Fibroblast of skin of back (primary cell): ENCODE results near the gene SLC5A10.
"Not testable (repeated sequence)": the region's sequence is repeated elsewhere in the genome, so short reads cannot be mapped to it uniquely, and the experiment has no call there.

Experiments used
- DNase-seq: peaks from one replicate; pipeline ENCODE4 v3.0.0-alpha.2; 2013

Gene SLC5A10

DNA sequence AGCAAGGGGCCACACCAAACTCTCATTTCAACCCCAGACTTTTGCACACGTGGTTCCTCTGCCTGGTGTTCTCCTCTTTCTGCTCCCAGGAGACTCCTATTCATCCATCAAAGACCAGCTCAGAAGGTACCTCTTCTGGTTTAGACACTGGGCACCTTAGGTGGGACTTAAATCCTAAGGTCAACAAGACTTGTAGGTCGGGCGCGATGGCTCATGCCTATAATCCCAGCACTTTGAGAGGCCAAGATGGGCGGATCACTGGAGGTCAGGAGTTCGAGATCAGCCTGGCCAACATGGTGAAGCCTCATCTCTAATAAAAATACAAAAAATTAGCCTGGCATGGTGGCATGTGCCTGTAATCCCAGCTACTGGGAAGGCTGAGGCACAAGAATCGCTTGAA, 95.5 kb downstream of the SLC5A10 start:
- DNase-seq: not testable (repeated sequence)

- not testable (repeated sequence) for DNase-seq
Observed at GRCh38 chr17:19048826-19049225, 96.9 kb downstream of the SLC5A10 start.

- not testable (repeated sequence) for DNase-seq
Observed at GRCh38 chr17:19055447-19055846, 103.5 kb downstream of the SLC5A10 start.

DNA sequence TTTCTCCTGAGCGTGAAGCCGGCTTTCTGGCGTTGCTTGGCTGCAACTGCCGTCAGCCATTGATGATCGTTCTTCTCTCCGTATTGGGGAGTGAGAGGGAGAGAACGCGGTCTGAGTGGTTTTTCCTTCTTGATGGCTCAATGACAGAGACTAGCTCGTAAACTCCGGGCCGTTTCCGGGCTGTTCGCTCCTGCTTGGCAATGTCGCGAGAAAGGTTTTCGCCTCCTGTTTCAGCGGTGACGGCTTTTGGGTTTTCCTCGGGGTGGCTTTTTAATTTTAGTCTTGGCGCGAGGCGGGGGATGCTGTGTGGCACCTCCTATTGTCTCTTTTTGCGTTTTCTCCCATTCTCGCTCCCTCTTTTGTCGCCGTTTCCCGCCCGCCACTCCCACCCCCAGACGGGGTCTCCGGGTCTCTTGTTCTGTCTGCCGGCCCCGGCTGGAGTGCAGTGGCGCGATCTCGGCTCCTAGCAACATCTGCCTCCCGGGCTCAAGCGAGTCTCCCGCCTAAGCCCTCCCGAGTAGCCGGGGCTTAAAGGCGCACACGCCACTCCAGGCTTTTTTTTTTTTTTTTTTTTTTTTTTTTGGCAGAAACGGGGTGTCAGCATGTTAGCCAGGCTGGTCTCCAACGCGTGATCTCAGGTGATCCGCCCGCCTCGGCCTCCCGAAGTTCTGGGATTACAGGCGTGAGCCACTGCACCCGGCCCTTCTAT, 110.2 kb downstream of the SLC5A10 start:
- not testable (repeated sequence) for DNase-seq

- DNase-seq: not testable (repeated sequence)
Observed at GRCh38 chr17:19062718-19063325, 110.9 kb downstream of the SLC5A10 start.

GRCh38 chr17:19063326-19063956, 111.5 kb downstream of the SLC5A10 start:
- not testable (repeated sequence) for DNase-seq

DNA sequence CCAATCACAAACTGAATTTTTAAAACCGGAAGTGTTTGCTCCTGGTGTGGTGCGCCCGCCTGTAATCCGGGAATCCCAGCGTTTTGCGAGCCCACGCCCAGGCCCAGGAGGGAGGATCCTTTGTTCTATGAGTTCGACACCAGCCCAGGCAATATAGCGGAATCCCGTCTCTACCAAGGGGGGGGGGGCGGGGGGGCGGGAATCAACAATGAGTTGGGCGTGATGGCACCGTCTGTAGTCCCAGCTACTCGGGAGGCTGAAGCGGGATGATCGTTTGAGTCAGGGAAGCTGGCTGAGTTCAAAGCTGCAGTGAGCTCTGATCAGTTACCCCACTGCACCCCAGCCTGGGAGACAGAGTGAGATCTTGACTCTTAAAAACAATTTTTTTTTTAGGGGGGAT, 112.4 kb downstream of the SLC5A10 start:
- not testable (repeated sequence) for DNase-seq

DNA sequence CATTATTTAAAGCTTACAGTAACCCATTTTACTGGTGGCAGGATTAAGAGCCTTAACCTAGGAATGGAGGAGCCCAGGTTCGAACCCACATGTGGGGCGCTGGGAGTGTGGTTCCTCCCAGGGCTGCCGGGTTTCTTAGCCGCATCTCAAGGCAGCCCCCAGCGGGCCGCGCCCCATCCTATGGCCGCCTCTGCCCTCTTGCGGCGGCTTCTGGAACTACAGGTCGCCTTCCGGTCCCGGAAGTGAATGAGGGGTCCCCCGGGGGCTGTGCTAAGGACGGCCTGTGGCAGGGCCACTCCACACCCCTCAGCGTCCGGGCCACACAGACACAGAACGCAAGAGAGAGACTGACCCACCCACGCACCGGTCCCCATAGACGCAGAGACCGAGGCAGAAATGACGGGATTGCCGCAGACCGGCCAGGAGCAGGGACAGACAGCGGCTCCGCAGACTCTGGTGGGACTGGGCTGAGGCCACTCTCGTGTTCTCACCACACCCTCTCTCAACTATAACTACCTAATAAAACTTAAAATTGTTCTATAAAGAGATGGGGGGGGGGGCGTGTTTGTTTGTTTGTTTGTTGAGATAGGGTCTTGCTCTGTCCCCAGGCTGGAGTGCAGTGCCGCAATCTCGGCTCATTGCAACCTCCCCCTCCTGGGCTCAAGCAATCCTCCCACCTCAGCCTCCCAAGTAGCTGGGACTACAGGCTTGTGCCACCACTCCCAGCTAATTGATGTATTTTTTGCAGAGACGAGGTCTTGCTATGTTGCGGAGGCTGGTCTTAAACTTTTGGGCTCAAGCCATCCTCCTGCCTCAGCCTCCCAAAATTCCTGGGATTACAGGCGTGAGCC, 118.6 kb downstream of the SLC5A10 start:
- not testable (repeated sequence) for DNase-seq
